Naive thymus-derived CD4-positive, alpha-beta T cell (primary cell): ENCODE data around the gene RASL11A. TPM values are rescaled to one million over a fixed set of nuclear protein-coding genes. Genes with fewer than 3 reads are reported as not detected.
A peak's percentile ranks its signal among the peaks of the same experiment; 100 is the strongest.
"Not testable (repeated sequence)": the region's sequence is repeated elsewhere in the genome, so short reads cannot be mapped to it uniquely, and the experiment has no call there.

Source experiments
- ATAC-seq: fragments of 150-1000 bp; cut with Tn5 transposase; 2 replicates; pipeline ENCODE4 v1.10.0; 2021; ENCODE audit warnings: mild to moderate bottlenecking, moderate library complexity
- CTCF ChIA-PET: fragments of 350-600 bp; sonication (Branson Sonifier 250); formaldehyde crosslinking; loops from one replicate; lab custom pipeline; 2021; ENCODE audit warnings: antibody characterized with exemption; lab: Charles Lee
- POLR2A ChIA-PET: fragments of 350-600 bp; sonication (Branson Sonifier 250); formaldehyde crosslinking; loops from one replicate; lab custom pipeline; 2021; ENCODE audit warnings: antibody characterized with exemption, inconsistent platforms; lab: Charles Lee
- DNase-seq, 9 donors: peaks; one replicate each; pipeline versions ENCODE4 v3.0.0 to v3.0.0-alpha.2; 2020 to 2022; ENCODE audit warnings: mixed read lengths in 1 of 9
- H3K27ac ChIP-seq: one replicate; pipeline ENCODE4 v1.7.0; 2013; ENCODE audit warnings: mild to moderate bottlenecking, low read depth, low read length, moderate library complexity
- H3K27me3 ChIP-seq, 2 donors: one replicate each; pipeline ENCODE4 v1.7.0; 2013; ENCODE audit warnings: low read length in 2 of 2, mild to moderate bottlenecking in 2 of 2, moderate library complexity in 2 of 2; ENCODE audit not compliant: control insufficient read depth in 2 of 2, insufficient read depth in 2 of 2
- H3K36me3 ChIP-seq, 3 experiments: 1 replicate in 2 of 3; 2 replicates in 1 of 3; pipeline ENCODE4 v1.7.0; 2013; ENCODE audit warnings: low read length in 3 of 3, mild to moderate bottlenecking in 3 of 3, moderate library complexity in 1 of 3; ENCODE audit not compliant: insufficient read depth in 3 of 3, control insufficient read depth in 2 of 3
- H3K4me1 ChIP-seq, 2 donors: one replicate each; pipeline ENCODE4 v1.7.0; 2013; ENCODE audit warnings: low read length in 2 of 2, mild to moderate bottlenecking in 2 of 2, moderate library complexity in 1 of 2; ENCODE audit not compliant: control insufficient read depth in 2 of 2, insufficient read depth in 2 of 2
- H3K4me3 ChIP-seq: 2 replicates; pipeline ENCODE4 v1.7.0; 2013; ENCODE audit warnings: mild to moderate bottlenecking, low read length
- H3K9me3 ChIP-seq, 3 experiments: 1 replicate in 2 of 3; 2 replicates in 1 of 3; pipeline ENCODE4 v1.7.0; 2013; ENCODE audit warnings: low read length in 3 of 3; ENCODE audit not compliant: control insufficient read depth in 2 of 3
- H3K27ac Mint-ChIP-seq, 9 donors: one replicate each; pipeline ENCODE4 v1.8.0; 2020 to 2022; ENCODE audit warnings: mixed read lengths in 9 of 9, mild to moderate bottlenecking in 8 of 9, moderate library complexity in 5 of 9, inconsistent platforms in 2 of 9
- H3K27me3 Mint-ChIP-seq, 5 donors: one replicate each; pipeline ENCODE4 v1.8.0; 2021 to 2022; ENCODE audit warnings: mixed read lengths in 5 of 5, mild to moderate bottlenecking in 1 of 5
- H3K36me3 Mint-ChIP-seq, 5 donors: one replicate each; pipeline ENCODE4 v1.8.0; 2020 to 2022; ENCODE audit warnings: mixed read lengths in 5 of 5, mild to moderate bottlenecking in 3 of 5, inconsistent platforms in 1 of 5
- H3K4me1 Mint-ChIP-seq, 7 donors: one replicate each; pipeline ENCODE4 v1.8.0; 2020 to 2022; ENCODE audit warnings: mixed read lengths in 7 of 7, mild to moderate bottlenecking in 3 of 7, inconsistent platforms in 1 of 7
- H3K4me3 Mint-ChIP-seq, 10 donors: one replicate each; pipeline ENCODE4 v1.8.0; 2020 to 2022; ENCODE audit warnings: mild to moderate bottlenecking in 10 of 10, mixed read lengths in 10 of 10, moderate library complexity in 6 of 10, inconsistent platforms in 2 of 10
- H3K9me3 Mint-ChIP-seq, 11 donors: one replicate each; pipeline ENCODE4 v1.8.0; 2020 to 2022; ENCODE audit warnings: mixed read lengths in 11 of 11, mild to moderate bottlenecking in 4 of 11, inconsistent platforms in 1 of 11, moderate library complexity in 1 of 11
- intact Hi-C, 2 donors: fragments of 100-400 bp; cut with micrococcal nuclease; formaldehyde crosslinking; loops; one replicate each; pipeline ENCODE4 v1.15.1; 2023
- polyA plus RNA-seq, 2 donors: library from polyadenylated mRNA; unstranded; fragments of 300-500 nt; fragmentation: Illumina TruSeq; gene quantifications; one replicate each; pipeline ENCODE4 v1.2.3, GENCODE V29; 2021
- total RNA-seq, 6 experiments: library from RNA in 5 of 6; stranded (reverse) in 5 of 6; gene quantifications; 1 replicate in 5 of 6; 2 replicates in 1 of 6; pipeline ENCODE4 v1.2.3 and lab custom pipeline; 2021 to 2026

RASL11A gene
- total RNA-seq (1 to 10 TPM in 2 of 5 experiments, under 1 TPM in 3; 0.44 to 3.0 (median 0.86) TPM), polyA plus RNA-seq (1 to 10 TPM in 1 of 2 donors, under 1 TPM in 1; 0.53 to 1.7 TPM), total RNA-seq (lab: John Stamatoyannopoulos, UW) (4.3 reads per million, percentile 22 among the genes with 10 or more reads in this experiment)

- ChIA-PET CTCF (interaction anchor here (0.5 to 1.4 kb wide), 15 partner anchors 12 to 1220 kb away, joined by 3 to 6 read pairs (median 3); partner anchors contain the start of gene RPL21), POLR2A (interaction anchor here (1.1 to 2.2 kb wide), 5 partner anchors 9 to 39 kb away, joined by 3 to 8 read pairs (median 4); partner anchors contain the start of gene RPL21)
- peak within 1 kb of the TSS; percentile 90 for H3K4me3 ChIP-seq
- peaks cover 0 to 3% of the 10 kb centered on the region in 2 donors for H3K27me3 ChIP-seq
- Mint-ChIP-seq H3K27me3 (peaks cover 0 to 45% (median 9%) of the 10 kb centered on the region in 5 donors), H3K27ac (peak within 1 kb of the TSS; percentile 29 to 82 (median 75)), H3K4me1 (peaks cover 9 to 35% (median 19%) of the 10 kb centered on the region in 7 donors), H3K4me3 (peak within 1 kb of the TSS; percentile 88 to 96 (median 92)), H3K9me3 (peaks cover 0 to 2% (median 0%) of the 10 kb centered on the region in 11 donors), H3K36me3 (peaks cover 0 to 7% (median 0%) of the 10 kb centered on the region in 5 donors)
- ATAC-seq (peak; percentile 92), DNase-seq (peak; percentile 53 to 87 (median 76))
- H3K27ac ChIP-seq: peak within 1 kb of the TSS; percentile 75
- H3K4me1 ChIP-seq: peaks cover 0 to 4% of the 10 kb centered on the region in 2 donors
- peaks cover 0 to 5% (median 0%) of the 10 kb centered on the region in 3 experiments for H3K36me3 ChIP-seq
- intact Hi-C loops: loop anchor here (1.0 to 10.0 kb wide), 13 partner anchors 12 to 350 kb away; partner anchors contain the start of genes RPL21 (in 2 of the 2), LNX2 (in 1 of the 2), MTIF3 (in 1 of the 2) and POLR1D (in 1 of the 2)
- H3K9me3 ChIP-seq: no peaks in the 10 kb centered on the region
These were observed at the start of gene RASL11A for GRCh38 chr13:27270594-27271520. RASL11A (plus strand) TSS chr13:27270830; CDS start chr13:27270945, 115 bp downstream.

- DNase-seq, H3K27ac Mint-ChIP-seq, H3K4me3 Mint-ChIP-seq, CTCF ChIA-PET, H3K9me3 Mint-ChIP-seq, ATAC-seq, H3K27ac ChIP-seq, H3K27me3 ChIP-seq, intact Hi-C loops, H3K9me3 ChIP-seq, H3K4me1 ChIP-seq, POLR2A ChIA-PET, H3K36me3 ChIP-seq, H3K4me3 ChIP-seq: not testable (repeated sequence)
- Mint-ChIP-seq H3K36me3 (peaks cover 0 to 23% (median 11%) of the 10 kb centered on the region in 5 donors), H3K4me1 (peaks cover 0 to 16% (median 10%) of the 10 kb centered on the region in 7 donors), H3K27me3 (peaks cover 5 to 18% (median 13%) of the 10 kb centered on the region in 5 donors)
These were observed 48.5 kb upstream of the RASL11A start for GRCh38 chr13:27222100-27222499.

GRCh38 chr13:27226991-27227390 is 43.6 kb upstream of the RASL11A start:
- peak in 2 of 9 donors; percentile 4 to 11 for DNase-seq
- H3K36me3 Mint-ChIP-seq: peaks cover 0 to 2% (median 0%) of the 10 kb centered on the region in 5 donors
- Histone ChIP-seq H3K27me3 (no peaks in the 10 kb centered on the region), H3K27ac (no peak overlapping the region), H3K4me3 (no peak overlapping the region), H3K36me3 (no peaks in the 10 kb centered on the region), H3K4me1 (peaks cover 0 to 8% of the 10 kb centered on the region in 2 donors), H3K9me3 (peaks cover 0 to 1% (median 0%) of the 10 kb centered on the region in 3 experiments)
- no peak for ATAC-seq
- intact Hi-C loops: no loop called here
- H3K9me3 Mint-ChIP-seq: peaks cover 0 to 24% (median 8%) of the 10 kb centered on the region in 11 donors
- peaks cover 0 to 27% (median 10%) of the 10 kb centered on the region in 7 donors for H3K4me1 Mint-ChIP-seq
- ChIA-PET POLR2A (no interaction called here), CTCF (interaction anchor here (0.9 kb wide), 1 partner anchor 13 kb away, joined by 3 read pairs; no protein-coding TSS in a partner anchor)
- peak overlapping the region in 7 of 10 donors; percentile 1 to 48 (median 21) for H3K4me3 Mint-ChIP-seq
- H3K27ac Mint-ChIP-seq: peak overlapping the region in 1 of 9 donors; percentile 72
- H3K27me3 Mint-ChIP-seq: peaks cover 0 to 18% (median 0%) of the 10 kb centered on the region in 5 donors

GRCh38 chr13:27228131-27228530 is 42.5 kb upstream of the RASL11A start:
- Mint-ChIP-seq H3K4me1 (peaks cover 0 to 27% (median 10%) of the 10 kb centered on the region in 7 donors), H3K27me3 (peaks cover 0 to 13% (median 0%) of the 10 kb centered on the region in 5 donors), H3K9me3 (peaks cover 0 to 32% (median 10%) of the 10 kb centered on the region in 11 donors), H3K27ac (no peak overlapping the region), H3K36me3 (peaks cover 0 to 8% (median 2%) of the 10 kb centered on the region in 5 donors), H3K4me3 (no peak overlapping the region)
- Histone ChIP-seq H3K4me1 (peaks cover 0 to 8% of the 10 kb centered on the region in 2 donors), H3K27me3 (no peaks in the 10 kb centered on the region), H3K36me3 (no peaks in the 10 kb centered on the region), H3K9me3 (peaks cover 0 to 5% (median 0%) of the 10 kb centered on the region in 3 experiments), H3K27ac (no peak overlapping the region), H3K4me3 (no peak overlapping the region)
- DNase-seq (no peak), ATAC-seq (no peak)
- POLR2A ChIA-PET: no interaction called here
- CTCF ChIA-PET: no interaction called here
- intact Hi-C loops: no loop called here

GRCh38 chr13:27229642-27230041 is 41.0 kb upstream of the RASL11A start:
- peaks cover 0 to 8% (median 2%) of the 10 kb centered on the region in 5 donors for H3K36me3 Mint-ChIP-seq
- DNase-seq: no peak

GRCh38 chr13:27233964-27234363 is 36.7 kb upstream of the RASL11A start:
- no peaks in the 10 kb centered on the region for H3K4me1 Mint-ChIP-seq
- POLR2A ChIA-PET: no interaction called here

More at GRCh38 chr13:27229642-27230041, 41.0 kb upstream of the RASL11A start:
- Histone ChIP-seq H3K27me3 (no peaks in the 10 kb centered on the region), H3K36me3 (no peaks in the 10 kb centered on the region), H3K9me3 (peaks cover 0 to 5% (median 0%) of the 10 kb centered on the region in 3 experiments), H3K4me3 (no peak overlapping the region), H3K4me1 (peaks cover 0 to 8% of the 10 kb centered on the region in 2 donors), H3K27ac (no peak overlapping the region)
- ATAC-seq: no peak
- intact Hi-C loops: no loop called here
- Mint-ChIP-seq H3K27me3 (peaks cover 0 to 11% (median 0%) of the 10 kb centered on the region in 5 donors), H3K4me3 (no peak overlapping the region), H3K9me3 (peaks cover 0 to 32% (median 10%) of the 10 kb centered on the region in 11 donors), H3K4me1 (peaks cover 0 to 27% (median 10%) of the 10 kb centered on the region in 7 donors), H3K27ac (no peak overlapping the region)
- POLR2A ChIA-PET: interaction anchor here (0.7 kb wide), 1 partner anchor 8 kb away, joined by 6 read pairs; no protein-coding TSS in a partner anchor
- CTCF ChIA-PET: no interaction called here

More at GRCh38 chr13:27233964-27234363, 36.7 kb upstream of the RASL11A start:
- ATAC-seq: no peak
- H3K27ac Mint-ChIP-seq: no peak overlapping the region
- Histone ChIP-seq H3K27me3 (no peaks in the 10 kb centered on the region), H3K9me3 (peaks cover 0 to 5% (median 0%) of the 10 kb centered on the region in 3 experiments), H3K36me3 (no peaks in the 10 kb centered on the region), H3K4me1 (no peaks in the 10 kb centered on the region), H3K4me3 (no peak overlapping the region), H3K27ac (no peak overlapping the region)
- H3K27me3 Mint-ChIP-seq: peaks cover 0 to 6% (median 0%) of the 10 kb centered on the region in 5 donors
- no peak for DNase-seq
- CTCF ChIA-PET: no interaction called here
- intact Hi-C loops: no loop called here
- H3K9me3 Mint-ChIP-seq: peaks cover 0 to 20% (median 7%) of the 10 kb centered on the region in 11 donors
- H3K4me3 Mint-ChIP-seq: no peak overlapping the region
- peaks cover 0 to 8% (median 0%) of the 10 kb centered on the region in 5 donors for H3K36me3 Mint-ChIP-seq
